ENCODE results near the gene PODNL1.

Gene PODNL1

GRCh38 chr19:13957051-13957450 is 18.8 kb upstream of the PODNL1 start:
- no peak for FAIRE-seq

GRCh38 chr19:13956365-13956744 is 18.1 kb upstream of the PODNL1 start:
- FAIRE-seq = no peak

GRCh38 chr19:13955662-13956364 is 17.6 kb upstream of the PODNL1 start:
- no peak for FAIRE-seq

GRCh38 chr19:13954185-13954584 is 16.0 kb upstream of the PODNL1 start:
- FAIRE-seq = no peak

DNA sequence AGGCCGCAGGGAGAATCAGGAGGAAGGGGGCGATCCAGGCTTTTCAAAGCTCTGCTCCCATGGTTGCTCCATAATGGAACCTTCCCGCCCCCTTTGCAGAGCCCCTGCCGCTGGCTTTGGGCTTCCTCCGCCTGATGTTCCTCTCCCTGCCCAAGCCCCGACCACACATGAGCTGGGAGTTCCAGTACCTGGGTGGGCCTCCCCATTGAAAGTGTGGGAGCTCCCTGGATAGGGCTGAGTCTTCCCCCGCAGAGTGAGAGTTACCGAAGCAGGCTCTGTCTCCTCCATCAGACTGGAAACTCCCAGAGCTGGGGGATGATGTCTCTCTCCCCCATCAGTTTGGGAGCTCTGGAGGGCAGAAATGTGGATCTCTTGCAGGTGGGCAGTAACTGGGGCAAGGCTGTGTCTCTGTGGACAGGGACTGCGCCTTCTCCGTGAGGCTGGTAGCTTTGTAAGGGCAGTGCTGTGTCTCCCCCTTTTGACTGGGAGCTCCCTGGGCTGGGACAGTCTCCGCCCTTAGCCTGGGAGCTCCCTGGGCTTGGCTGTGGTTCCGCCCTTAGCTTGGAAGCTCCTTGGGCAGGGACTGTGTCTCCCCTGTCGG is 14.8 kb upstream of the PODNL1 start:
- FAIRE-seq = no peak

DNA sequence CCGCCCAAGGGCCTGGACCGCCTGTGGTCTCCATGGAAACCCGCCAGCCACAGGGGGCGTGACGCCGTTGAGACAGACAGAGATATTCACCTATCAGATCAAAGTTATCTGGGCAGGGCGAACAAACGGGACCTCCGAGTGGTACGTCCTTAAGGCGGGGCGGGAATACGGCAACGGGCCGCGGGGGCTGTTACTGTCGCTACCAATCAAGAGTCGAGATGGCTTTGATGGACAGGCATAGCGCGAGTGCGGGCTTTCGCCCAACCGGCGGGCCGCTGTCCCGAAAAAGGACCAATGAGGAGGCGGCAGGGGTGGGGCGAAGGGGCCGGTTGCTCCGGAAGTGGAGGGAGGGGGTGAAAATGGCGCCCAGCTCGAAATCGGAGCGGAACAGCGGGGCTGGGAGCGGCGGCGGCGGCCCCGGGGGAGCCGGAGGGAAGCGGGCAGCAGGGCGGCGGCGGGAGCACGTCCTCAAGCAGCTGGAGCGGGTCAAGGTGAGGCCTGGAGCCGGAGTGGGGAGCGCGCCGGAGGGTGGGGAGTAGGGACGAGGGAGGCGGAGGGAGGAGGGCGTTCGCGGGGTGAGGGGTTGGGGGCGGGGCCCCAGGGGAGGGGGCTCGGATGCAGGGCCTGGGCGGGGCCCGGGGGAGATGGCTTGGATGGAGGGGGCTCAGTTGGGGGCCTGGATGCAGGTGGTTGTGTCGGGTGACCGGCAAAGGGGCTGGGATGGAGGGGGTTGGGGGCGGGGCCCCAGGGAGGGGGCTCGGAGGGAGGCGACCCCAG is 14.1 kb upstream of the PODNL1 start, which contains the start of gene DCAF15:
Gene DCAF15 (plus strand): TSS at position 356 of the 777 bp plus-strand sequence. CDS start 4 bp downstream, at position 360.
- peak; percentile 73 for FAIRE-seq

DNA sequence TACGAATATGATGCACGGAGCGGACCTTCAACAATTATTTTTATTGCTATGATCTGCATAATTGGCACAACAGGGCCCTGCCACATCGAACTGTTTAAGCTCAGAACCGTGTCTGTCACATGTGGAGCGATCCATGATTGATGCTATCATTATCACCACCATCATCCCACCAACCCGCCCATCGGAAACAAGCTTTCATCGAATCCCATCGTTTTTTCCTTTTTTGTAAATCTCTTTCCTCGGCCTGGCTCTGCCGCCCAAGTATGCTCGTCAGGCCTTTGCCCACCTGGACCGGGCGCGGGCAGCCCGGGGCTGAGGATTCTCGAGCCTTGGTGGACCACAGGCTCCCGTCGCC is 13.6 kb upstream of the PODNL1 start:
- FAIRE-seq = no peak

- FAIRE-seq = no peak
These were observed 12.8 kb upstream of the PODNL1 start for GRCh38 chr19:13951043-13951442.

- no peak for FAIRE-seq
These were observed 8.2 kb upstream of the PODNL1 start for GRCh38 chr19:13946414-13946813.

GRCh38 chr19:13942023-13942684 is 3.9 kb upstream of the PODNL1 start:
- no peak for FAIRE-seq

GRCh38 chr19:13937479-13938300 is 527 bp downstream of the PODNL1 start:
- no peak for FAIRE-seq

- FAIRE-seq = no peak
These were observed 2.3 kb downstream of the PODNL1 start for GRCh38 chr19:13935765-13936510.

DNA sequence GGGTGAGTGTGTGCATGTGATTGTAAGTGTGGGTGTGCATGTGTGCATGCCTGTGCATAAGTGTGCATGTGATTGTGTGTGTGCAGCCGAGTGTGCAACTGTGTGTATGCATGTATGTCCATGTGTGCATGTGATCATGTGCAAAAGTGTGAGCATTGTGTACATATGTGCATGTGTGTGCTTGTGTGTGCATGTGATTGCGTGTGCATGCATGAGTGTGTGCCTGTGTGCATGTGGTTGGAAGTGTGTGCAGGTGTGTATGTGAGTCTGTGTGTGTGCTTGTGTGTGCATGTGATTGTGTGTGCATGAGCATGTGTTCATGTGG is 3.5 kb downstream of the PODNL1 start:
- no peak for FAIRE-seq

DNA sequence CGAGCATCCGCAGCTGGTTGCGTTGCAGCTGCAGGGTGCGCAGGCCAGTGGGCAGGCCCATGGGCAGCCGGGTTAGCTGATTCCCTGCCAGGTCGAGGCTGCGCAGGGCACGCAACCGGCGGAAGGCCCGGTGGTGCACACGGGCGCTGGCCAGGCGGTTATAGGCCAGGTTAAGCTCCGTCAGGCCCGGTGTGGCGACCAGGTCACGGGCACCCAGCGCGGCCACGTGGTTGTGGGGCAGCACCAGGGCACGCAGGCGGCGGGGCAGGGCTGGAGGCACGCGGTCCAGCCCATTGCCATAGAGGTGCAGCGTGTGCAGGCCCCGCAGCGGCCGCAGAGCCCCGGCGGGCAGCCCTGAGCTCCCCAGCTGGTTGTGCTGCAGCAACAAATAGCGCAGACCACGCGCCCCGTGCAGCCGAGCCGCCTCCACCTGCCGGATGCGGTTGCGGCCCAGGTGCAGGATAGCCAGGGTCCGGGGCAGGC is 5.3 kb downstream of the PODNL1 start:
- no peak for FAIRE-seq

- no peak for FAIRE-seq
These were observed 6.0 kb downstream of the PODNL1 start for GRCh38 chr19:13932149-13932637.

DNA sequence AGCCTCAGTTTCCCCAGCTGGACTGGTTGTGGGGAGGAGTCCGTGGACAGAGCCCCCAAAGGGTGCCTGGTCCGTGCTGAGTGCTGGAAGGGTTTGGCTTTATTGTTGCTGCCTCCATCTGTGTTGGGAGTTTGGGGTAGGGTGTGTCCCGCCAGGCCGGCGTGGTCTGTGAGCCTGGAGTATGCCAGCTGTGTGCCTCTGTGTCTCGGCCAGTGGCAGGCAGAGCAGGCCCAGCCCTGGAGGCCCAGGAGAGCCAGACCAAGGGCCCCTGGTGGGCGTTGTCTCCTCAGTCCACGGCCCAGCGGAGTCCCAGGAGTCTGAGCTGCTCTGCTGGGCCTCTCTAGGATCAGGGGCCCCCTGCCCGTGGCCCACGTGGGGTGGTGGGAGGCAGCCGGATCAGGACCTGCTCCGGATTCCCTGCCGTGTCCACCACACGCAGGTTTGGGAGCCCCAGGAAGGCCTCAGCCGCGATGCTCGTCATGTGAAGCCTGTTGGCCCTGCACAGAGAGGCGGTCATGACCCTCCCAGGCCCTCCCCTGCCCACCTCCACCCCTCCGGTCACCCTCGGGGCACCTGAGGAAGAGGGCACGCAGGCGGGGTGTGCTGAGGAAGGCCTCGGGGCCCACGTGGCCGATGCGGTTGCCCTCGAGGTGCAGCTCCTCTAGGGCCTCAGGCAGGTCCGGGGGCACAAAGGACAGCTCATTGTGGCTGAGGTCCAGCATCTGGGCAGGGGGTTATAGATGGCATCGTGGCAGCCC is 6.6 kb downstream of the PODNL1 start:
- no peak for FAIRE-seq

DNA sequence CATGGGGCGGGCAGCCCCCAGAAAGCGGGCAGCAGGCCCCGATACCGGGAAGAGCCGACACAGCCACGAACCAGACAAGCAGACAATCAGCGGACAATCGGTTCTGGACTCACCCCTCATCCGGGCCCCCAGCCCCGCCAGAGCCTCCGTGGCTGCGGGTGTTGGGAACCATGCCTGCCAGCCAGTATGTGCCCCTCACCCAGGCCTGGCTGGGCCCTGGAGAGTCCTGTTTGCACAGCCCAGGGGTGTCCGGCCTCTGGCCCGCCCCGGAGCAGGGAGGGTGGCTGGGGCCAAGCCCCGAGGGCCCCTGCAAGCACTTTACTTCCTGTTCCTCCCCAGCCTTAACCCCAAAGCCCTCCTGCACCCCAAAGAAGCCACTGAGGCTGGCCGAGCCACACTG is 7.8 kb downstream of the PODNL1 start:
- FAIRE-seq = no peak

- FAIRE-seq = no peak
These were observed 8.3 kb downstream of the PODNL1 start for GRCh38 chr19:13929956-13930355.

GRCh38 chr19:13929340-13929739 is 8.9 kb downstream of the PODNL1 start:
- no peak for FAIRE-seq

GRCh38 chr19:13926715-13927114 is 11.5 kb downstream of the PODNL1 start:
- FAIRE-seq = no peak

DNA sequence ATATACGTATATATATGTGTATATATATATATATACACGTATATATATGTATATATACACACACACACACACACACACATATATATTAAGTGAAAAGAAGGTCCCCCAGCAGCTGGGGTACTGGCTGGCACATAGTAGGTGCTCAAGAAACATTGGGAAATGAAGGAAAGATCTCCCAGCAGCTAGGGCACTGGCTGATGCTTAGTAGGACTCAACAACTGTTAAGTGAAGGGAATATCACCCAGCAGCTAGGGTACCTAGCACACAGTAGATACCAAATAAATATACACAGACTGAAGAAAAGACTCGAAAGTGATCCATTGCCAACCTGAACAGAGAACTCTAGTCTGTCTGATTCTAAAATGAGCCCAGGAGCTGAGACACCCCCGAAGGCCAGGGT is 12.2 kb downstream of the PODNL1 start:
- no peak for FAIRE-seq

All from colon (tissue), 2 donors.